ENCODE data around the gene FOXA1. TPM values are rescaled to one million over a fixed set of nuclear protein-coding genes. Genes with fewer than 3 reads are reported as not detected.
A peak's percentile ranks its signal among the peaks of the same experiment; 100 is the strongest.

The FOXA1 gene
- total RNA-seq, 1 donor from 2014 or later: not detected

DNA sequence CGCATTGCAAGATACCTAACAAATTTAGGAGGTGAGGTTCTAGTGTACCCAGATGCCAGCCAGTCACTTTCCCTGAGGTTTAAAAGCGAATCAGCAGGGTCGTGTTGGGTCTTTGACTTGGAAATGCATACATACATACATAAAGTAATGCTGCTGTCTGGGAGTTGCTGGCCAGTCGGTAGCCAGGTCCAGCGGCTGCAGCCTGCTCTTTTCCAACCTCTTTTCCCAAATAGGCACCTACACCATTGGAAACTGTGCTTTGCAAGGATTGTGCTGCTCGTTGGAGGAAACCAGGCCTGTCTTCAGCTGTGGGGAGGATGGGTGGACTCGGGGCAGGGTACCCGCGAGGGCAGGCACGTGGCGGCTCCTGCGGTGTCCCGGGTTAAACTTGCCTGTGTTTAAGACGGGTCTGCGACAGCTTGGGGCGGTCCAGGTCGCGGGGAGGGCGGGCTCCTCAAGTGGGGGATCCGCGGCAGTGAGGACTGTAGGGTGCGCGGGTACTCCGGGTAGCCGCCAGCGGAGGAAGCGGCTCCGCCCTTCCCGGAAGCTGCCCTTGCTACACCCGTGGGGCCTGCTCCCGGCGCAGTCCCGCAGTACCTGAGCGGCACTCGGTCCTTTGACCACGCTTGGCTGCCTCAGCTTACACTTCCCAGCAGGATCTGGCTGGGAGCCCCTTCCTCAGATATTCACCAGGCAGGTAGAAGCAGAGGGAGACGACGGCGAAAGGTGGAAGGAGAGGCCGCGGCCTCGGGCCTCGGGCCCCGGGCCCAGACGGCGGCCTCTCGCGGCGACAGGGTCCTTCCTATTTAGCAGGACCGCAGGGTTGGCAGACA lies 3.1 kb upstream of the FOXA1 start:
- no peak for DNase-seq (ENCODE audit: low spot score)
- no peak overlapping the region for H3K27ac Mint-ChIP-seq (ENCODE audit: unreplicated experiment)
- H3K4me1 Mint-ChIP-seq (ENCODE audit: low read depth): peaks cover 32% of the 10 kb centered on the region
- H3K36me3 Mint-ChIP-seq (ENCODE audit: low read depth): no peaks in the 10 kb centered on the region
- H3K27me3 Mint-ChIP-seq (ENCODE audit: low read depth): peaks cover 82% of the 10 kb centered on the region
- H3K4me3 Mint-ChIP-seq (ENCODE audit: unreplicated experiment): peak overlapping the region; percentile 40
- H3K9me3 Mint-ChIP-seq (ENCODE audit: low read depth): no peaks in the 10 kb centered on the region
- TF ChIP-seq, protein P1, sequence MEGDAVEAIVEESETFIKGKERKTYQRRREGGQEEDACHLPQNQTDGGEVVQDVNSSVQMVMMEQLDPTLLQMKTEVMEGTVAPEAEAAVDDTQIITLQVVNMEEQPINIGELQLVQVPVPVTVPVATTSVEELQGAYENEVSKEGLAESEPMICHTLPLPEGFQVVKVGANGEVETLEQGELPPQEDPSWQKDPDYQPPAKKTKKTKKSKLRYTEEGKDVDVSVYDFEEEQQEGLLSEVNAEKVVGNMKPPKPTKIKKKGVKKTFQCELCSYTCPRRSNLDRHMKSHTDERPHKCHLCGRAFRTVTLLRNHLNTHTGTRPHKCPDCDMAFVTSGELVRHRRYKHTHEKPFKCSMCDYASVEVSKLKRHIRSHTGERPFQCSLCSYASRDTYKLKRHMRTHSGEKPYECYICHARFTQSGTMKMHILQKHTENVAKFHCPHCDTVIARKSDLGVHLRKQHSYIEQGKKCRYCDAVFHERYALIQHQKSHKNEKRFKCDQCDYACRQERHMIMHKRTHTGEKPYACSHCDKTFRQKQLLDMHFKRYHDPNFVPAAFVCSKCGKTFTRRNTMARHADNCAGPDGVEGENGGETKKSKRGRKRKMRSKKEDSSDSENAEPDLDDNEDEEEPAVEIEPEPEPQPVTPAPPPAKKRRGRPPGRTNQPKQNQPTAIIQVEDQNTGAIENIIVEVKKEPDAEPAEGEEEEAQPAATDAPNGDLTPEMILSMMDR (IDR thresholded peaks at IDR 0.05): peak; percentile 36

DNA sequence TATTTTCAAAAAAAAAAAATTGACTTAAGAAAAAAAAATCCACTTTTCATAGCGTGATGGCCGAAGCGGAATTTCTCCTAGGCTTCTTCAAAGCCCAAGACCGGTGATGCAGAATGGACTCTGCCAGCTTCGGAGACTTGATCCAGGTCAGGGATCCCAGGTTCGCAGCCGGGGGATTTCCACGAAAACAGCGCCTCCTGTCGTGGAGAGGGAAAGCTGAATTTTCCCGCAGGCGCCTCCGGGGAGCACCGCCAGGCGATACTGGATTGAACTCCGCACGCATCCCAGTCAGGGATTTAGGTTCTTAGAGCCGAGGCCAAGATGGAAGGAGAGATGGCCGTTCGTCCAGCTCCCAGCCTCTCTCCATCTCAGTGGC lies 2.5 kb upstream of the FOXA1 start:
- Mint-ChIP-seq H3K4me3 (ENCODE audit: unreplicated experiment) (no peak overlapping the region), H3K9me3 (ENCODE audit: low read depth) (no peaks in the 10 kb centered on the region), H3K4me1 (ENCODE audit: low read depth) (peaks cover 32% of the 10 kb centered on the region), H3K27me3 (ENCODE audit: low read depth) (peaks cover 82% of the 10 kb centered on the region), H3K36me3 (ENCODE audit: low read depth) (no peaks in the 10 kb centered on the region), H3K27ac (ENCODE audit: unreplicated experiment) (no peak overlapping the region)
- DNase-seq (ENCODE audit: low spot score): no peak
- TF ChIP-seq, protein P1 (IDR thresholded peaks at IDR 0.05): peak; percentile 72

DNA sequence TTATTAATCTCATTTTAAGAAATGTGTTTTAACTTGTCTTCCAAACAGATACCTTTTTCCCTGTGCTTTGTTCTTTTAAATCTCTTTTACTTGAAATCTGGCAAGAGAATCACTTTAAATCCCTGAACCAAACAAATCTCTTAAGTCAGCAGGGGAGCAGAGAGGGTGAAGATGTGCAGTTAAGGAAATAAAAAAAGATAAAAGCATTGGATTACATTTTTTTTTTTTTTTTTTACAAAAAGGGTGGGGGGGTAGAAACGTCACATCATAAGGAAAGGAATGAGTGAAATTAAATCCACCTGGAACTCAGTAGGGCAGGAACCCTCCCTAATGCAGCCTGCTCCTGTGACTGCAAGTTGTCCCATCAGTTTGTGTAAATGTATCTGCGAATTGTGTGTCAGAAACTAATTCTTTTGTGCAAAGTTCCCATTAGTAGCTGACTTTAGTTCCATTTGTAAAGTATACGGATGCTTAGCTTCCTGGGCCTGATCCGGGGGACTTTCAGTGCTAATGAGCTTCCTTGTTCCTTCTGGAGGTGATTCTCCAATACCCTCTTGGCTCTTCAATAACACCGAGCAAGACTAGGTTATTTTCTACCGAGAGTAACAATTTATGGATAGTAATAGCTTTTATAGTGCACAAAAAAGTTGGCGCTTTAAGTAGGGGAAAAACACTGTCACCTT lies 1.9 kb upstream of the FOXA1 start:
- no peak for DNase-seq (ENCODE audit: low spot score)
- Mint-ChIP-seq H3K9me3 (ENCODE audit: low read depth) (no peaks in the 10 kb centered on the region), H3K4me1 (ENCODE audit: low read depth) (peaks cover 33% of the 10 kb centered on the region), H3K36me3 (ENCODE audit: low read depth) (no peaks in the 10 kb centered on the region), H3K4me3 (ENCODE audit: unreplicated experiment) (no peak overlapping the region), H3K27me3 (ENCODE audit: low read depth) (peaks cover 82% of the 10 kb centered on the region), H3K27ac (ENCODE audit: unreplicated experiment) (no peak overlapping the region)
- TF ChIP-seq, protein P1 (IDR thresholded peaks at IDR 0.05): no peak

DNA sequence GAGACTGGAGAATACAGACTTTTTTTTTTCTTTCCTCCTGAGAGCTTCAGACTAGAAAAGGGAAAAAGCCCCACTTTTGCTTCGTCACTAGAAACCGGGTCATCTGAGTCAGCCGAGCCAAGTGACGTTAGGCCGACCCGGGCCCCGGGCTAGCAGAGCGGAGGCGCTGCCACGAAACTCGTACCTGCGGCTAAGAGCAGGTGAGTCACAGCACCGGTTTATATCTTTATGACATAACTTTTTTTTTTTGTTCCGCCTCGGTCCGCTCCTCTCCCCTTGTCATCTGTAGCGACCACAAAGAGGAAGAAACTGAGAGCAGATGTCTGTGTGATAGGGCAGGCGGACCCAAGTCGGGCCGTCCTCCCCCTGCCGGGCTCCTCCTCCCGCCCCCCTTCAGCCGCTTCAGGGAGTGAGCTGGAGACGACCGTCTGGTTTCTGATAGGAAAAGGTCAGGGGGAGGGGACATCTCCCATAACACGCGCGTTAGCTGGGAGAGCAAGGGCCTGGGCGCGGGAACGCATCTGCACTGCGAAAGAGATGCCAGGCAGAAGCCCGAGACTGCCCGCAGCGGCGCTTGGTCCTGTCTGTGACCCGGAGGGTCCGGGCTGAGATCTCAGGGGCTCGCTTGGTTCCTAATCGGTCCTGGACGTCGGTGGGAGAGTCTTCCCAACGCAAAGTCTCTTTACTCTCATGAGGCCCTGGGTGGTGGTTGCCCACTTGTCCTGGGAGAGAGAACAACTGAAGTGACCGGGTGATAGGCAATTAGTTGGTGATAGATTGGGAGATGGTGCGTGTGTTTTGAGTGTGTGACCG lies 966 bp upstream of the FOXA1 start:
- DNase-seq (ENCODE audit: low spot score): no peak
- no peaks in the 10 kb centered on the region for H3K9me3 Mint-ChIP-seq (ENCODE audit: low read depth)
- H3K27ac Mint-ChIP-seq (ENCODE audit: unreplicated experiment): no peak overlapping the region
- peaks cover 38% of the 10 kb centered on the region for H3K4me1 Mint-ChIP-seq (ENCODE audit: low read depth)
- peaks cover 80% of the 10 kb centered on the region for H3K27me3 Mint-ChIP-seq (ENCODE audit: low read depth)
- TF ChIP-seq, protein P1 (IDR thresholded peaks at IDR 0.05): no peak
- H3K36me3 Mint-ChIP-seq (ENCODE audit: low read depth): no peaks in the 10 kb centered on the region
- peak overlapping the region; percentile 61 for H3K4me3 Mint-ChIP-seq (ENCODE audit: unreplicated experiment)
